Central memory CD4-positive, alpha-beta T cell (primary cell): Measurements from ENCODE around the gene ATP11C.
A peak's percentile ranks its signal among the peaks of the same experiment; 100 is the strongest.
"Not testable (repeated sequence)": the region's sequence is repeated elsewhere in the genome, so short reads cannot be mapped to it uniquely, and the experiment has no call there.

Source experiments
- DNase-seq: peaks from one replicate; pipeline ENCODE4 v3.0.0; 2022
- total RNA-seq, 3 experiments: gene quantifications; one replicate each; lab custom pipeline; 2026; lab: John Stamatoyannopoulos, UW

ATP11C gene
- total RNA-seq, result 57.1 to 92.7 (median 63.5) reads per million in 3 experiments

DNA sequence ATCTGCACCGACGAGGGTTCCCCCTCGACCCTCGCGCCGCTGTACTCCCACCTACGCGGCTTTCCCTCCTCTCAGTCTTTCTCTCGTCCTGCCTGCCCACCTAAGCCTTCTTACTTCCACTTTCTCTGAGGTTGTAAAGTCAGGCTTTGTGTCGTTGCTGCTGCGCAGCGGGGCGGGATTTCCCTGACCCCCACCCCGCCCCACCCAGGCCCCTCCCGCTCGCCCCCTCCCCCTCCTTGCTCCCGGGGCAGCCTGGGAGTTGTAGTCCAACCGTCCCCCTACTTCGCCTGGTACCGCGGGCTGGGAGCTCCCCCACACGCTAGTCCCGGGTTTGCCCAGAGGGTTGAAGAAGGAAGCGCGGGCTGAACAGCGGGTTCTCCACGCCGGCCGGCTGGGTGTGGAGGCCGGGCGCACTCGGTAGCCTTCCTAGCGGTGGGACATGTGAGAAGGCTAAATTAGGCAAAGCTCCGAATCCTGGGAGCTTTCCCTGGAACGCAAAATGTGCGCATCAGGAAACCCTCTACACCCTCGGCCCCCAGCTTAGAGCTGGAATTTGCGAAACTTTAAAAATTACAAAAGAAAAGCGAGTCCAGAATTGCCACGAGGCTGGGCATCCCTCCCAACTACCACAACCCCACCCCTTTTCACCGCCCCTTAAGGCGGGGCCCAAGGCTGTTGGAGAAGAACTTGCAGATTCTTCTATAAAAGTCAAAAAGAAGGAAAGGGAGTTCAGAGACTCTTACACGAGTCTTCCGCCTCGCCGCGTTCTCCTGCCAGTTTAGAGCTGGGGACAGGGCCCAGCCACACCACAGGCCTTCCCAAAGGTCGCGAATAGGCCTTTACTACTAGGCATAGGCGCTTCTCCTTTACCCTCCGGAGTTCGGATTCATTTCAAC is at the start of gene ATP11C:
ATP11C (minus strand) TSS at position 153 of the 896 bp plus-strand sequence. CDS start 1,011 bp downstream, outside the sequence.
- DNase-seq, result peak; percentile 75

DNA sequence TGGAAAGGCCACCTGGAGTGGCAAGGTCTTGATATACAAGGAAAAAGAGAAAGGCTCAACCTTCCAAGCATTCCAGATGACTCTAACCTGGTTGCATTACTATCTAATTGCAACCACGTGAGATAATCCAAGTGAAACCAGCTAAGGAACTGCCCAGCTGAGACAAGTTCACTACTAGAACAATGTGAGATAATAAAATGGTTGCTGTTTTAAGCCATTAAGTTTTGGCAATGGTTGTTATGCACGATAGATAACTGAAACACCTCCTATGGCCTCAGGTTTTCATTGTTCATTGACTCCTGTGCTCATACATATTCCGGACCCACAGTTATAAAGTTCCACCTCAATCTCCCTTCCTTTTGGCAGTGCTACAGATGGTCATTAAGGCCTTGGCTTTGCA is 41.6 kb upstream of the ATP11C start:
- no peak for DNase-seq

DNA sequence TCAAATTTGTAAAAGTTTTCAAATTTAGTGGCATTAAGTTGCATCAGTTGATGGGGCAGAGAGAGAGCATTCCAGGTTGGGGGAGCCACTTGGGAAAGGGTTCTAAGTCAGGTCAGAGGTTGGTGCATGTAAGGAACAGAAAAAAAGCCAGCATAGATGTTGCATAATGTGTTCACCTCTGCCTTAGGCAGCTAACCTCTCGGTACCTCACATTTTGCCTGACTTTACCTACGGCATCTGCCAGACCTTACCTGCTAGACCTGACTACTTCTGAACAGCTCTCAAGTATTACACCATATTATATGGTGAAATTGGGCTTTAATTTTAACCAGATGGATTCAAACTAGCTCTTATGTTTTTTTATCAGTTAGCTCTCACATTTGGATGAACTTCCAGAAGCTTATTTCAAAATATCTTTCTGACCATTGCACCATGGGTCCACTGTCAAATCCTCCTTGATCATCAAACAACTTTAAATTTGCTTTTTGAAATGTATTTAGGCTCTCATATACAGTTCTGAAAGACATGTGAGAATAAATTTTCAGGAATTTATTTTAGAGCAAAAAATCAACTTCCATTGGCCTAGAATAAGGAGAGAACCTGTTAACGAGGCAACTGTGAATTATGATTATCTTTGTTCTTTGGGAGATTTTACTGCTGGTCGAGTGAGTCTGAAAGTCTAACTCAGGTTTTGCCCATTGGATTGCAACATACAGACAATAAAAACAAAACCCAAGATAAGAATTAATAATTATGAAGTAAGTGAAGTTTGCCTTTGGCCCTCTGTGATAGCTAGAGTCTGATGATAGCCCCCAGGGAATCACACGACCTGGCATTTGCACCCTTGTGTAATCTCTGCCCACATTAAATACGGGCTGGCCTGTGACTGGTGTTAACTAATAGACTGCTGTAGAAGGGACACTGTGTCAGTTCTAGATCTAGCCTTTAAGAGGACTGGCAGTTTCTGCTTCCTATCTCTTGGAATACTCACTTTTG is 40.1 kb upstream of the ATP11C start:
- DNase-seq, result no peak

DNA sequence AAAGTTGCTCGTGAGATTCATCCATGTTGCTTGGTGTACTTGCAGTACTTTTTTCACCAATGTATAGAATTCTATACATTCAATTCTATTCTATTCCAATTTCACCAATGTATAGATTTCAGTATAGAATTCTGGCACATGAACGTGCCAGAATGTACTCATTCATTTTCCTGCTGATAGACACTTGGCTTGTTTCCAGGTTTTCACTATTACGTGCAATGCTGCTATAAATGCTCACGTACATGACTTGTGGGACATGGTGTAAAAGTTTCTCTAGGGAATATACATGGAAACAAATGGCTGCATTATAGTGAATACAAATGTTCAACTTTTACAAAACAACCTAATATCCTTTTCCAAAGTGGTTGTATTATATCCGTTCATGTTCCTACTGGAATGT is 39.3 kb upstream of the ATP11C start:
- no peak for DNase-seq

DNA sequence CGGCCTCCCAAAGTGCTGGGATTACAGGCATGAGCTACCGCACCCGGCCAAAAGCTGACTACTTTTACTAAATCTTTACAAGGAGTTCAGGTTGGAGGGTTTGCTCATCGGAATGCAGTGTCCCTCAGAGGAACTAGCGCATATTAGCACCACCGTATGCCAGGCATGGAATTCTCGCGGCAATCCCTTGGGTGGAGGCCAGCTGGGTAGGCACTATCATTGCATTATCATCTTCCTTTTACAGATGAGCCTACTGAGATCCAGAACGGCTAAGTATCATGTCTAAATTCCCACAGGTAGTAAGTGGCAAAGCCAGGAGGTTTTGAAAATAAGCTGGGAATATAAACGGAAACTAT is 38.5 kb upstream of the ATP11C start:
- no peak for DNase-seq

DNA sequence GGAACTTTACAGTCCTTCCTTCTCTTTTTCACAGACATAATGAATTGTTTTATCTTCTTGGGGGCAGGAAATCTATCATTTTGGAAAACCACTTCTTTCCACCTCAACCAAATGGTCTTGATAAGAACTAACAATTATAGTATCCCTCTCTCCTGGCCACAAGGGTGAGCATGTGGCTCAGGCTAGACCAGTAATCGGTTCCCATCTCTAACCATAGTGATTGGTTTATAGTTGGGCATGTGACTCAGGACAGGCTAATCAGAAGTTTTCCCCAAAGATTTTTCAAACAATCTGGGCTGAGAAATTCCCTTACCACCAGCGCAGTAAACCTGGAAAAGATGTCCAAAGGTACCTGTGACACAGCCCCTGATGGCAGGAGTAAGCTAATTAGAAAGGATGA is 36.4 kb upstream of the ATP11C start:
- DNase-seq, result no peak

DNA sequence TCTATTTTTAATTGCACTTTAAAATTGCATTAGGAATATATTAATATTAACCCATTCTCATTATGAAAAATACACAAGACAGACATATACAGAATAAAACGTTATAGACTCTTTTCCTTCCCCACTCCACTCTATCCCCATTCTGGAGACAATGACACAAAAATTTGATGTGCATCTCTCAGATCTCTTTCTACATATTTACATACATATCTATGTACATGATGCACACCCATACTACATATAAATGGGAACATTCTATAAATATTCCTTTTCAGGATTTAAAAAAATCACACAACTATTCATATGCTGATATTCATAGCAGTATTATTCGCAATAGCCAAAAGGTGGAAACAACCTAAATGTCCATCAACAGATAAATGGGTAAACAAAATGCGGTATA is 34.9 kb upstream of the ATP11C start:
- DNase-seq, result no peak

DNA sequence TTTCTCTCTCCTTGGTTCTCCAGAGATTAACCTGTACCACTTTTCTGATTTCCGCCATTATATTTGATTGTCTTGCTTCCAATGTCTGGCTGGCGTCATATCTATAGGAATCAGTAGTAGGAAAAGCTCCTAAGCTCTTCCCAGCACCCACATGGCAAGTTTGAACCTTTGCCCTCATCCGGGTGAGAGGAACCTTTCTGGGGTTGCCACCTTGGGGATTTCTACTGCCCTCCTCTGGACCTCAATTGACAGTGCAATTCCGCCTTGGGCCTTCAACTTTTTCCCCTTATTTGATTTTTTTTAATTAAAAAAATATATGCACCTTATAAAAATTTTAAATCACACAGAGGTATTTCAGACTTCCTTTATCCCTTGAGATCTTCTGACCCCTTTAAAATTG is 34.4 kb upstream of the ATP11C start:
- no peak for DNase-seq

DNA sequence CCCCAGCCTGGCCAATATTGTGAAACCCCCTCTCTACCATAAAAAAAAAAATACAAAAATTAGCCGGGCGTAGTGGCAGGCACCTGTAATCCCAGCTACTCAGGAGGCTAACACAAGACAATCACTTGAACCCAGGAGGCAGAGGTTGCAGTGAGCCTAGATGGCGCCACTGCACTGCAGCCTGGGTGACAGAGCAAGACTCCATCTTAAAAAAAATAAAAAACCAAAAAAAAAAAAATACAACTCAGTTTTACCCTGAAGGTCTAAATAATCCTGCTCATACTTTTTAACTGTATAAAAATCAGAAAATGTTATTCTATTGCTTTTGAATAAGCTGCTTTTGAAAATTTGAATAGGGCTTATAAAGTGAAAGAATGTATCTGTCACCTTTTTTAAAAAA is 33.3 kb upstream of the ATP11C start:
- not testable (repeated sequence) for DNase-seq

DNA sequence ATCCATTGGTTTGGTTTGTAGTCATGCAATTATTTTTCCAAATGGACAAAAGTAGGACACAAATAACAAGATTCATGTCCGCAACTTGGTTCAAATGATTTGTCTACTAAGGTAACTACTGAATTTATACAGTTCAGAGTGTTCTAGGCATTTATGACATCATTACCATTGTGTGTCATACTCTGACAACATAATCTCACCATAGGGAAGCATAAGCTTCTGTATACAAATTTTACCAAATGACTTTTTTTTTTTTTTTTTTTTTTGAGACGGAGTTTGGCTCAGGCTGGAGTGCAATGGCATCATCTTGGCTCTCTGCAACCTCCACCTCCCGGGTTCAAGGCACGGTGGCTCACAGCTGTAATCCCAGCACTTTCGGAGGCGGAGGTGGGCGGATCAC is 32.6 kb upstream of the ATP11C start, which contains the start of gene CXorf66:
CXorf66 (minus strand) TSS at position 101 of the 400 bp plus-strand sequence; CDS start at position 76, 25 bp downstream.
- DNase-seq, result no peak

DNA sequence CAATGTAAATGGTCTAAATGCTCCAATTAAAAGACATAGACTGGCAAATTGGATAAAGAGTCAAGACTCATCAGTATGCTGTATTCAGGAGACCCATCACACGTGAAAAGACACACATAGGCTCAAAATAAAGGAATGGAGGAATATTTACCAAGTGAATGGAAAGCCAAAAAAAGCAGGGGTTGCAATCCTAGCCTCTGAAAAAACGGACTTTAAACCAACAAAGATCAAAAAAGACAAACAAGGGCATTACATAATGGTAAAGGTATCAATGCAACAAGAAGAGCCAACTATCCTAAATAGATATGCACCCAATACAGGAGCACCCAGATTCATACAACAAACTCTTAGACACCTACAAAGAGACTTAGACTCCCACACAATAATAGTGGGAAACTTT is 28.2 kb upstream of the ATP11C start:
- DNase-seq, result not testable (repeated sequence)

DNA sequence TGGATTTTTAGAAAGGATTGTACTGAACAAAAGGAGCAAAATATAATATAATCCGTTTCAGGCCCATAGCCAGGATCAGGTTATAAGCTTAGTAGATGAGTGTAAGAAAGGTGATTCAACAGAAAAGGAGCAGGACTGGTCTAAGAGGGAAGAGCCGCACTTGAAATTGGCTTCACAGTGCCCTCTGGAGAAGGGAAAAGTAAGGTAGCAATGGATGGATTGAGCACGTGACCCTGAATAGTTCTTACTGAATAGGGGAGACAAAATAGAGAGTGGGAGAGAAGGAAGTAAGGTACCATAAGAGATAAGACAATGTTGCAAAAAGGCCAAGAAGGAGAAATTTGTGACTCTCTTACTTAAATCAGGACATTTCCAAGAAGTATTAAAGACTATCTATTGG is 16.9 kb upstream of the ATP11C start:
- DNase-seq, result no peak

DNA sequence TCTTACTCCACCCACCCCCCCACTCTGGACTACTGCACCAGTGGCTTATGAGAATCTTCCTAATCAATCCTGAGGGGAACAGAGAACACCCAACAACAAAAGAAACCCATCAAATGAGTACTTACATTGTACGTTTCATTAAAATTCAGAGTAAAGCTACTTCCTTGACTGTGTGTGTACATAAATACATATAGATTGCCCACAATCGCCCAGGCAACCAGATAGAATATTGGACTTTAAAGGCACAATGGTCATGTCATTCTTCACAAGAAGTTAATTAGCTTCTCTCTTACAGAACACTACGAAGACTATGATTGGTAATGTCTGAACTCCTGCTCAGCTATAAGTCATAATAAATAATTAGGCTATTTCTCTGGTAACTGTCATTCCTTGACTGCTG is 12.2 kb upstream of the ATP11C start:
- no peak for DNase-seq

DNA sequence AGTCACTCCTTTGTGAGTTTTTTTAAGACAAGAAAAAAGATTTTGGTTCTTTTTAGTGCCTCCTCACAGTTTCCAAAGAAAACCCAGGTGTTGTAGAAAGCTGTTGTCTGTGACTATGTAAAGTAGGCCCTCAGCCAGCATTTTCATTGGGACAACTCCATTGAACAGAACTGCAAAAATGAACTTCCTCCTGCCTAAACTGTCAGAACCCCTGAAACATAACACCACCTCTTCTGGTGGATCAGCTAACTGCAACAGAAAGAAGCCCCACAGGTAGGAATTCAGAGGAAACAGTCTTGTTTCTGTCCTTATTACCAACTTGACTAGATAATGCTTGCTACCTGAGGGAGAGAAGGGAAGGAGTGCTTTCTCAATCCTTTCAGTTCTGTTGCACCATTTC is 3.4 kb upstream of the ATP11C start:
- no peak for DNase-seq

DNA sequence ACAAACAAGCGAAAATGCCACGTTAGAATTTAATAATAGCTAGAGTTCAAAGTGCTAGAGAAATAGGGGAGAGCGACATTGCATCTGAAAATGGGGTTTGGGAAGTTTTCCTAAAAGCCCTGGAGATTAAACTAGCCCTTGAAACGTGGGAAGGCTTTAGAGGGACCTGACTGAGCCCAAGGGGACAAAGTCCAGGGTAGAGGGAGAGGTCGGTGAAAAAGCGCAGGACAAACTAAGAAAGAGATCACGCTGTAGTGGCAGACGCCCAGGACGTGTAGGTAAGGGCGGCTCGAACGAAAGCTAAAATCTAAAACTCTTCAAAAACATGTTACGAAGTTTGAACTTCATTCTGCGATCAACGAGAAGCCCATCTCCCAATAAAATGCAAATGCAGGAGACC is 1.1 kb upstream of the ATP11C start:
- DNase-seq, result no peak

DNA sequence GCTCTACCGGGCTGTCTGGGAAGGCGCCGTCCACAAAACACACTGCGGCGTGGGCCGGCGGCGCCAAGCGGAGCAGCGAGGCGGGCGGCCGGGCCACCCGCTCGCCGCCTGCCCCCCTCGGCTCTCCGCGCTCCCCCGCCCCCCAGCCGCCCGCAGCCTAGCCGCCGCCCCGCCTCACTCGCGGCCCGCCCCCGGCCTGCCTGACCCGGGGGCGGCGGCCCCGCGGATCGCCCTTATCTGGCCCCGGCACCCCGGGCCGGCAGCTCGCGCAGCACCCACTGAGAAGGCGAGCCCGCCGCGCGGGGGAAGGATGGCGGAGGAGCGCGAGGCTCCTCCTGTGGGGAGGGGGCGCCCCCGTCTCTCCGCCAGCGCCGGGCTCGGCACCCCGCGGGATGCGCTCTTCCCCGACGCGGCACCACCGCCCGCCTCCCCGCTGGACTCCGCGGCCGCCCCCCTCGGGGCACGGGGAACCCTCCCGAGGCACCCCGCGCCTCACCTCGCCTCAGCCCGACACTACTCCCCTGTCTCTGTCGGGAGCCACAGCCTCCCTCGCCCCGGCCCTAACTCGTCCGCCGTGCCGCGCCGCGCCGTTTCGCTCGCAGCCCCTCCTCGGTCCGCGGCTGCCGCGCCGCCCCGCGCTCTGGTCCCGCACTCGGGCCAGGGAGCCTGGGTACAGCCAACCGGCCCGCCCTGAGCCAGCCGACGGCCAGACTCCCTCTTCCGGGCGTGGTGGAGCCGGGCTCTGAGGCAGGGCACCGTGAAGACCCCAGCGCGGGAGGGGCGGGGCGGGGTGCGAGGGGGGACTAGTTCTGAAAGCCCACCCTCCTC is 566 bp downstream of the ATP11C start:
- DNase-seq, result peak; percentile 32

DNA sequence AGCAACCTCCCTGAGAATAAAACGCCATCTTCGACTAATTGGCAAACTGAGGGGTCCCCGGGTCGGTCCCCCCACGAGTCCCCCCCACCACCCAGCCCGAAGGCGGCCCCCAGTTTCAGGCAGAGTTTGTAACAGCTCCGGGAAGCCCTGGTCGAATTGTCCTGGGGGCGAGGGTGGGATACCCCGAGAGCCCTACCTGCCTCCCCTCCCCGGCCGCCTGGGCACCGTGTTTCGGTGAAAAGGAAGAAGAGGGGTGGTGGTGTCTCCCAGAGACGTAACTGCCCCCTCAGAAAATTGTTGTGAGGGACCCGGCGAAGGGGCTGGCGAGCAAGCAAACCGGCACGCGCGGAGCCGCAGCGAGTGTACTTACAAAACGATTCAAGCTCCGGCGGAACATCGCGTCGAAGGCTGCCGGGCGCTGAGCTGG is 1.2 kb downstream of the ATP11C start:
- DNase-seq, result no peak

DNA sequence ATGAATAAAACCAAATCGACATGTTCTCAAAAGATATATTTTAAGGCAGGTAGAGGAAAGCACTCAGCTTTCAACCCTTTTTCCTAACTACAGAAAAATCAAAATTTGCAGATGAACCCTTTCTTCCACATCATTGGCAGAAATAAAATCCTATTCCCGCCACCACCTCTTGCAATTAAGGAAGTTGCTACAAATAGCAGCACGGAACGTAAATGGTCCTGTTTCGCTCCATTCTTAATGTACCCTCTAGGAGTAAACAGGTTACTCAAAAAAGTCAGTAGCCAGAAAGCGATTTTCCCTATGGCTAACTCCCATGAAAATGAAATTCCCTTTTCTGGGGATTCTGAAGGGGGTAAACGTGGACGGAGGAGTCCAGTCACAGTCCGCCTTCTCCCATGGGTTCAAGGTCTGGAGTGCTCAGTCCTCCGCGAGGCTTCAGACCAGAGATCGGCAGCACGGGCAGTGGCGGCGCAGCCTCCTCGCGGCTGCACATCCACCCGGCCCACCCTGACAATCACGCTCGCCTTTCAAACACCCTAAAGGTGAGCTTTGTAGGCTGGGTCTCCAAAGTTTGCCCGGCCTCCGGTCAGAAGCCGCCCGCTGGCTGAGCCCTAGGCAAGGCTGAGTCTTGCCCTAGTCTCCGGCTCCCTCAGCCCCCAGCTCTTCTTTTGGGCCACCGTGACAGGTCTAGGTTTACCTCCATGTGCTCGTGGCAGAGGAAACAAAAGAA is 1.8 kb downstream of the ATP11C start:
- DNase-seq, result peak; percentile 6

DNA sequence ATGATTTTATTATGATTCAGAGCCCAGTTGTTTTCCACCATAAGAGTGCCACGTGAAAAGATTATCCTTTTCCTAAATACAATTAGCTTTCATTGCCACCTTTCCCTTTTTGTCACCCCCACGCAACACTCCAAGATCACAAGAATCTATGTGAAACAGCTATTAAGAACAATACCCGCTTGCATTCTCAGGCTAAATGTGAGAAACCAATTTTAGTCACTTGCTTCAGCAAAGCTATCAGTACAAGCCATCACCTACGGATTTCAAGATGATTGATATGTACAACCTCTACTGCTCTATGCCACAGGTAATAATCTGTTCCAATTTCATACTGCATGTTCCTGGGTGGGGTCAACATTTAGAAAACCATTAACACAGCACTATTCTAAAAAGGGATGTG is 2.5 kb downstream of the ATP11C start:
- DNase-seq, result no peak

DNA sequence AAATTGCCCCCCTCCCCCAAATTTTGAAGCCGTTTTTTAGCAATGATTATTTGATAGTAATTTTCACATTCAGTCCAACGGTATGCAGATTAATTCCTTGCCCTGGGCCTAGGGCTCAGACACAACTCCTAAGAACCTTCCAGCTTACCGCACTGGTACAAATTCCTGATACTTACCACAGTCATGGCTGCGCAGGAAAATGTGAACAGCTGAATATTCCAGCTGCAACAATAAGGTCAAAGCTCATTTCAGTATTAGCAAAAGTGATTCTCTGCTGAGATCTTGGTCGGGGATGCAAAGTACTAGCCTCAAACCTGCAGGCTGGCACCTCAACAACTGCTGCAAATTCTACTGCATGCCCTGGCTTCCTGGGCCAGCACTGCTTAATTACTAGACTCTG is 3.0 kb downstream of the ATP11C start:
- DNase-seq, result no peak

DNA sequence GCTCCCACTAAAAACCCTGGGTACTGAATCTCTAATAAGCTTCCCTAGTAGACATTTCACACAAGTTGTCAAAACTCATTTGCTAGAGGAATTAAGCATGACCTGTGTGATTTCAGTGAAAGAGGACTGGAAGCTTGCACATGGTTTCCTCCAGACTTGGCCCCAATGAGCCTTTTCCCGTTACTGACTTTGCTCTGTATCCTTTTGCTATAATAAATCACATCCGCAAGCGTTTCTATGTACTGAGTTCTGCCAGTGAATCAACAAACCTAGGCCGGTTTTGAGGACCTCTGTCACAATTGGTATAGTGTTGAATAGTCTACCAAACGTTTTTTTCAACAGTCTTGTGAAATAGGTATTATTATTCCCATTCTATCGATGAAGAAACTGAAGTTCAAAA is 8.2 kb downstream of the ATP11C start:
- DNase-seq, result no peak
